GM12878 (cell line): ENCODE data around the gene PXMP4.

Source experiments
- BCLAF1 ChIP-seq: fragments of 450-650 bp; IDR thresholded peaks from 2 replicates; pipeline ENCODE4 v1.6.1; 2017; ENCODE audit warnings: antibody characterized with exemption, mild to moderate bottlenecking, moderate library complexity
- EGR1 ChIP-seq, 2 experiments: IDR thresholded peaks; 1 replicate in 1 of 2; 2 replicates in 1 of 2; pipeline ENCODE4 v1.6.1; 2011 to 2012; ENCODE audit warnings: low read depth in 2 of 2, low read length in 2 of 2, borderline replicate concordance in 1 of 2, mild to moderate bottlenecking in 1 of 2, moderate library complexity in 1 of 2
- JUND ChIP-seq: IDR thresholded peaks from 2 replicates; pipeline ENCODE4 v1.6.1; 2012; ENCODE audit warnings: low read depth, mild to moderate bottlenecking, low read length, improper control_type of control experiment, moderate library complexity
- REST ChIP-seq: IDR thresholded peaks from 2 replicates; pipeline ENCODE4 v1.6.1; 2012; ENCODE audit warnings: mild to moderate bottlenecking, low read depth, low read length
- SRF ChIP-seq, 2 experiments: IDR thresholded peaks; 2 replicates each; pipeline ENCODE4 v1.6.1; 2011; ENCODE audit warnings: low read depth in 2 of 2, low read length in 2 of 2, mild to moderate bottlenecking in 1 of 2, moderate library complexity in 1 of 2

- TF ChIP-seq REST (no peak), SRF (IDR thresholded peaks at IDR 0.05; ENCODE audit: low read depth in 2 of 2, low read length in 2 of 2) (no peak), EGR1 (IDR thresholded peaks at IDR 0.05; ENCODE audit: borderline replicate concordance in 1 of 2, low read depth in 2 of 2, low read length in 2 of 2) (no peak), JUND (no peak), BCLAF1 (no peak)
Observed at GRCh38 chr20:33681728-33682353, 38.3 kb downstream of the PXMP4 start.
